MM.1S (cell line): Measurements from ENCODE around the gene CADPS.

ENCODE experiments used
- CTCF ChIP-seq: fragments of 300-600 bp; sonication (generic); IDR thresholded peaks from 2 replicates; pipeline ENCODE4 v1.5.1; 2016; ENCODE audit warnings: antibody characterized with exemption, low read length, mixed read lengths
- EZH2 ChIP-seq: fragments of 300-600 bp; sonication (generic); optimal IDR thresholded peaks from 2 replicates; pipeline ENCODE3; 2017; ENCODE audit warnings: low read depth, mild to moderate bottlenecking, antibody characterized with exemption, low read length, mixed read lengths
- EZH2phosphoT487 ChIP-seq: fragments of 300-600 bp; sonication (generic); IDR thresholded peaks from 2 replicates; pipeline ENCODE4 v1.6.1; 2018; ENCODE audit warnings: antibody characterized with exemption, low read length

- TF ChIP-seq EZH2phosphoT487 (no peak), CTCF (no peak), EZH2 (no peak)
These were observed 236.9 kb downstream of the CADPS start for GRCh38 chr3:62638316-62638715.
